GM03348 (cell line): ENCODE measurements around the gene TMEM50A.
A peak's percentile ranks its signal among the peaks of the same experiment; 100 is the strongest.
"Not testable (repeated sequence)": the region's sequence is repeated elsewhere in the genome, so short reads cannot be mapped to it uniquely, and the experiment has no call there.

Experiments used
- DNase-seq: peaks from one replicate; pipeline ENCODE4 v3.0.0; 2012; ENCODE audit warnings: low spot score

Gene TMEM50A

DNA sequence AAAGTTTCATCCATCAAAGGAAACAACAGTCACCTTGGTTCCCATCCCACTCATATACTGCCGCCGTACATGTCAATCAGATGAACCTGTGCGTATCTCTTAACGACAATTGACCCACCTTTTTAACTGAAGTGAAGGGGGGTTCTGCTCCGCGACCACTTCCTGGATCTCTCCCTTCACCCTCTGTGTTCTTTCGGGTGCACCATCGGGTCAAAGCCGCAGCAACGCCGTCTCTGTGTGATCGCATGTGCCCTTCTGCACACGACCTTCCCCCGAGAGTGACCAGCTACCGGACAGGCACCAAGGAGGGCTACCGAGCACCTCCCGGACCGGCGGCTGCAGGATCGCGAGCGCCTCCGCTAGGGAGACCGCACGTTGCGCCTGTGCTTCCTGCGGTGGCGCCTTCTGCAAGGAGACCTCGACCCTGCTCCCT, 1.2 kb upstream of the TMEM50A start:
- DNase-seq, result not testable (repeated sequence)

DNA sequence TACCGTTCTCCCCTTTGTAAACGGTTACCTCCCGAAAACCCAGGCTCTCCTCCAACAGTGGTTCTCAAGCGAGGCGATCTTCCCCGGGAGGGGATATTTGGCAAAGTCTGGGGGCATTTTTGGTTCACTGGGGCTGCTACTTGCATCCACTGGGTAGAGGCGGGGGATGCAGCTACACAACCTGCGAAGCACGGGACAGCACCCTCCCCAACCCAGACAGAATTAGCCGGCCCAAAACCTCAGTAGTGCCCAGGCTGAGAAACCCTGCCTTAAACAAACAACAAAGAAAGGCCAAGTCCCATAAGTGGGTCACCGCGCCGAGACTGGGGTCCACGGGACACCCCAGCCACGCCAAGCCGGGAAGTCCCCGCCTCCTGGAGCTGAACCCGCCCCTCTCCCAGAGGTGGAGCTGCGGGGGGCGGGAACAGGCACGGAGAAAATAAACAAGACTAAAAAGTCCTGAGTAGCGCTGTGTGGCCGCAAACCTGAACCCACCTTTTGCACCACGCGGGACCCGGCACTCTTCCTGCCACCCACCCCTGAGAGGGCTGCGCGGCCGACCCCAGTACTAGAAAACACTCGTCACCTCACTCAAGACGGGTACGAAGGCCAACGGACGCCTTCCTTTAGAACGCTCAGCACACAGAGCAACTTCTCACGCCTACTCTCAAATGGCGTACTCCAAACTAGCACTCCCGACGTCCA, 499 bp upstream of the TMEM50A start:
- not testable (repeated sequence) for DNase-seq

DNA sequence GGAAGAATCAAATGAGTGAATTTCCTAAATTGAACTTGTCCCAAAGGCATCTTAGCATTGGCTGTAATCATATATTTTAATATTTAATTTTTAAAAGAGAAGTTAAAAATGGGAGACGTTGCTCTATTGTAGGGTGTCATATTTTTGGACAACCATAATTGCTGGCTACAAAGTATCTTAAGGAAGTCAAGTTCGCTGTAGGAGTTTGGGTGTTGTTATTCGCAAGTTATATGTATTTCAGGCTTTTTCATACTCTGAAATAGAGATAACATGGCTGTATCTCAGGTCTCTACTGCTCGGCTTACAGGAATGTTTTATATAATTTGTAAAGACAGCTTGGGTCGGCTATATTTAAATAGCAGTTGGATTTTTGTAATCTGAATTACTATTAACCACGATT, 852 bp downstream of the TMEM50A start:
- no peak for DNase-seq

DNA sequence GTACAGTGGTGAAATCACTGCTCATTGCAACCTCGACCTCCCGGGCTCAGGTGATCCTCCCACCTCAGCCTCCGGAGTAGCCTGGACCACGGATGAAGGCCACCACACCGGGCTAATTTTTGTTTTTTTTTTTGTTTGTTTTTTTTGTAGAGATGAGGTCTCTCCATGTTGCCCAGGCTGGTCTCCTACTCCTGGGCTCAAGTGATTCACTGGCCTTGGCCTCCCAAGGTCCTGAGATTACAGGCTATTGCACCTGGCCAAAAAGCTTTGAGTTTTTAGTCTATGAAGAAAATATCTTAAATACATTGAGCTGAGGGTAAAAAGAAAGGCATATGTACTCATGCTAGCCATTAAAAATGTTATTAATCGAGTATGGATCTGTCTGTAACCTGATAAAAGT, 3.6 kb downstream of the TMEM50A start:
- DNase-seq, result no peak

DNA sequence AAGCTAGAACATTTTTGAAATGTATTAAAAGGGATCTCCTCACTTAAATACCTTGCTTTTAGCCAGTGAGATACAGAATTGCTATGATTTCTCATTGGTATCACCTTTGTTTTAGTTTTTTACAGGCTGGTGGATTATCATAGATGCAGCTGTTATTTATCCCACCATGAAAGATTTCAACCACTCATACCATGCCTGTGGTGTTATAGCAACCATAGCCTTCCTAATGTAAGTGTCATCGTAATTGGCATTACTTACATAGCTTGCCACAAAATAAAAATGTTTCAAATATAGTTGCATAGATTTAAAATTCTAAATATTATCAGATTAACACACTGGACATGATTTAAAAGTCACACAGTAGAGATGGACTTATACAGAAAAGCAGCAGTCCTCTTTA, 4.7 kb downstream of the TMEM50A start:
- no peak for DNase-seq

DNA sequence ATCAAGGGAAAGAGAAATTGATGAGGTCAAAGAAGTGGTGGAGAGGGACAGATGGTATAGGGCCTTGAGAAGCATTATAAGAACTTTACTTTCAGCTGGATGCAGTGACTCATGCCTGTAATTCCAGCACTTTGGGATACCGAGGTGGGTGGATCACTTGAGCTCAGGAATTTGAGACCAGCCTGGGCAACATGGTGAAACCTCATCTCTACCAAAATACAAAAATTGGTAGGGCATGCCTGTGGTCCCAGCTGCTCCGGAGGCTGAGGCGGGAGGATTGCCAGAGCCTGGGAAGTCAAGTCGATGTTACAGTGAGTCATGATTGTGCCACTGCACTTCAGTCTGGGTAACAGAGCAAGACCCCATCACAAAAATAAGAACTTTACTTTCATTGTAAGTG, 5.7 kb downstream of the TMEM50A start:
- peak; percentile 34 for DNase-seq

DNA sequence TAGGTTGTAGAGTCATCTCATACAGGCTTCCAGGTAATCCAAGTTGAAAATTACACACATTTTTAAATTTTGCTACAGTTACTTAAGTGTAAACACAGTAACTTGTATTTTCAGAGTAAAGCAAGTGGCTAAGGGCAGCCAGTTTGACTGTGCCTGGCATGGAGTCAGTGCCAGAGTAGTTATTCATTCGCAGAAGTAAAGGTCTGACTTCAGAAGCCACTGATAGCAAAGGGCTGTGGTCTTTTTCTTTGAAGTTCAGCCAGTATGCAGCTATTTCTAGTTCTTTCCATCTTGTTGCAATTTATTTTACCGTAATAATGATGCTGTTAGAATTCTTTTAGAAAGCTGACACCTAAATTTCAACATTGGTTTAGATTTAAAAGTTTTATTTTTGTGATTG, 9.4 kb downstream of the TMEM50A start:
- DNase-seq, result no peak

DNA sequence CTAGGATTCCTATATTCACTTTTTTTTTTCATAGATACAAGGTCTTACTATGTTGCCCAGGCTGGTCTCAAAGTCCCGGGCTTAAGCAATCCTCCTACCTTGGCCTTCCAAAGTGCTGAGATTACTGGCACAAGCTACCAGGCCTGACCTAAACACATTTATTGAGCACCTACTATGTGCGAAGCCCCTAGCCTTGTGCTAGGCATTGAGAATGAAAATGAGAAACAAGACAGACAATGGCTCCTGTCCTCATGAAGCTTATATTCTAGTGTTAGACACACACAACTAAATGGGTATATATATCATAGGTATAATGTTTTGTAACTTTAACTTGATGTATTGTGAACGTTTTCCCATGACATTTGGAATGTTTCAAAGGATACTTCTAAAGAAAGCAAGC, 11.5 kb downstream of the TMEM50A start:
- no peak for DNase-seq

DNA sequence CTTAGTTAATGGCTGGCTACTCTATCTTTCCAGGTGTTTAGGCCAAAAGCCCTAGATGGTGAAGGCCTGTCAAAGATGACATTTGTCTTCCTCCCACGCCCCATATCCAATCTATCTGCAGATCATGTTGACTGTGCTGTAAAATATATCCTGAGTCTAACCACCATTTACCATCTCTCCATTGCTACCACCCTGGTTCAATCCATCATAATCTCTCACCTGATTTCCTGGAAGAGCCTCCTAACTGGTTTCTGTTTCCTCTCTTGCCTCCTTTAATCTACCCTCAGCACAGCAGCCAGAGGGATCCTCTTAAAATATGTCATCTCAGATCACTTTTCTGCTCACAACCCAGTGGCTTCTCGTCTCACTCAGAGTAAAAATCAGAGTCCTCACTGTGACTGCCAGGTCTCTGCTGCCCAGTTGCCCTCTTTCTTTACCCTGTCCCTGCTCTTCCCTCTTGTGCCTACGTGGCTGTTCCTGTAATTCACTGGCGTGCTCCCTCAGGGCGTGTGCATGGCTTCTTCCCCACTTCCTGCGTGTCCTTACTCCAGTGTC, 17.8 kb downstream of the TMEM50A start:
- no peak for DNase-seq

DNA sequence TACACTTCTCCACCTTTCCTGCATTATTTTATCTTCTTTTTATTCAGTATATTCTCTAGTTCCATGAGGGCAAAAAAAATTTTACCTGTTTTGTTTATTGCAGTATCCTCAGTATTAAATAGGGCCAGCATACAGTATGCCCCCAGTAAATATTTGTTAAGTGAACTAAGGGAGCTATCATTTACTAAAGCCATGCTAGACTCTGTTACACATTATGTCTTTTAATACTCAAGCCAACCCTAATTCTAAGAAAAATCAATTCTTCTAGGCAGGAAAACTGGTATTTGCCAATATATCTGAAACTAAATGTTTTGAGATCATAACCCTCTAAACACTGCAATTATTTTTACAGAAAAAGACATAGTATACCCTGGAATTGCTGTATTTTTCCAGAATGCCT, 18.3 kb downstream of the TMEM50A start:
- no peak for DNase-seq

DNA sequence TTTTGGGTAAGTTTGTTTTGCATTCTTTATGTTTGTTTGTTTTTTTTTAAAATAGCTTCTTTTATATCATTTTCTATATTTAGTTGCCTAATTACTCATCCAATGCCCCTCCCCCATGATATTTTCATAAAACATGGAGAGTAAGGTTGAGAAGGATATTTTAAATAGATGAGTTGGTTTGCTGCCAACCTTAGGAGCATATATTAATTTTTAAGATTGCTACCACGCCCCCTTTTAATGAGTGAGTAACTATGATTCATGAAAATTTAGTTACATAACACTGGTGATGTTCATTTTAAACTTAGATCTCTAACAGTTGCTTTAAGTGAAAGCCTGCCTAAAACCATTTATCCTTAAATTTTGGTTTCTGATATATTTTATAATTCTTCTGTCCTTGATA, 18.7 kb downstream of the TMEM50A start:
- DNase-seq, result peak; percentile 28

DNA sequence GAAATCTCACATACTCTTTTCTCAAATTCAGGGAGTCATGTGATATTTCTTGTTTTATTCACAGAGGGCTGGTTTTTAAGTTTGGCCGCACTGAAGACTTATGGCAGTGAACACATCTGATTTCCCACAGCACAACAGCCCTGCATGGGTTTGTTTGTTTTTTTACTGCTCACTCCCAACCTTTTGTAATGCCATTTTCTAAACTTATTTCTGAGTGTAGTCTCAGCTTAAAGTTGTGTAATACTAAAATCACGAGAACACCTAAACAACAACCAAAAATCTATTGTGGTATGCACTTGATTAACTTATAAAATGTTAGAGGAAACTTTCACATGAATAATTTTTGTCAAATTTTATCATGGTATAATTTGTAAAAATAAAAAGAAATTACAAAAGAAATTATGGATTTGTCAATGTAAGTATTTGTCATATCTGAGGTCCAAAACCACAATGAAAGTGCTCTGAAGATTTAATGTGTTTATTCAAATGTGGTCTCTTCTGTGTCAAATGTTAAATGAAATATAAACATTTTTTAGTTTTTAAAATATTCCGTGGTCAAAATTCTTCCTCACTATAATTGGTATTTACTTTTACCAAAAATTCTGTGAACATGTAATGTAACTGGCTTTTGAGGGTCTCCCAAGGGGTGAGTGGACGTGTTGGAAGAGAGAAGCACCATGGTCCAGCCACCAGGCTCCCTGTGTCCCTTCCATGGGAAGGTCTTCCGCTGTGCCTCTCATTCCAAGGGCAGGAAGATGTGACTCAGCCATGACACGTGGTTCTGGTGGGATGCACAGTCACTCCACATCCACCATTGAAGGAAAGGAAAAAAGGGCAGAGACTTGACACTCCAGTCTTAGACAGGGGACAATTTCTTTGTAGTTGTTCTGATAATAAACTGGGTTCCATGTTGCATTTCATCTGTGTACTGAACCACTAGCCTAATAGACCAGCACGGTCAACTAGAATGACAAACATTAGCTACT, 22.8 kb downstream of the TMEM50A start:
- peak; percentile 46 for DNase-seq

DNA sequence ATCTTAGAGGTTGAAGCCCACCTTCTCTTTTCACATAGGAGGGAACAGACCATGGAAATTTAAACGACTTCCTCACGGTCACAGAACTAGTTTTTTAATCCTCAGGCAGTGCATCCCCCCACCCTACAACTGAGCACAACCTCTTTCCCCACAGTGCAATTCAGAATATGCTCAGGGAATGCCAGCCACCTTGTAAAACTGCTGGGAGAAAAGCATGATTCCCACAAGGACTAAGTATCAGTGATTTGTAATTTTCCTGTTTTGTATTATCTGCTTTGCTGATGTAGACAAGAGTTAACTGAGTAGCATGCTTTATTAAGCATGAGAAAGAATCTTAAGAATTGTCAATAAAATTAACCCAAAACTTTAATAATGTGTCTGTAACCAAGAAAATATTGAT, 23.8 kb downstream of the TMEM50A start:
- DNase-seq, result no peak

DNA sequence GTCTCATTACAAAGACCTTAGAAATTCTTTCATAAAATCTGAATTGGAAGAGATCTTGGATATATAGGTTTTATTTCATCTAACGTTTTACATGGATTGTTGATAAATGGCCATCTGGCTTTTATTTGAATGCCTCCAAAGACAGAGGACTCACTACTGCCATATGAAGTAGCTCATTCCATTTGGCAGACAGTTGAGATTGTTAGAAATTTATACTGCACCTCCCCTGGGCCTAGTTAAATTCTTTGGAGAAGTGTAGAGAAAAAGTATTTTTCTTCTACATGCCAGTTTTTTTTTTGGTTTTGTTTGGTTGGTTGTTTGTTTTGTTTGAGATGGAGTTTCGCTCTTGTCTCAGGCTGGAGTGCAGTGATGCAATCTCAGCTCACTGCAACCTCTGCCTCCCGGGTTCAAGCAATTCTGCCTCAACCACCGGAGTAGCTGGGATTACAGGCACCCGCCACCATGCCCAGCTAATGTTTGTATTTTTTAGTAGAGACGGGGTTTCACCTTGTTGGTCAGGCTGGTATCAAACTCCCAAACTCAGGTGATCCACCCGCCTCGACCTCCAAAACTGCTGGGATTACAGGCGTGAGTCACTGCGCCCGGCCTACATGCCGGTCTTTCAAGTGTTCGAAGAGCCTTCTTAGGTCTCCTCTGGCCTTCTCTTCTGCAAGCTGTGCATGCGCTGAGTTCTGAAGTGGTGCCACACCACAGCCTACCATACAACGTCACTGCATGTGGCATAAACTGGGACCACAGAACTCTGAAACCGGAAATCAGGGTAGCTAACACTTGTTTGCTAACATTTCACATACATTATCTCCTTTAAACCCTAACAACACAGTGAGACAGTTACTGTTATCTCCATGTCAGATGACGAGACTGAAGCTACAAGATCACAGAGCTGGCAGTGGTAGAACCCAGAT, 24.8 kb downstream of the TMEM50A start:
- not testable (repeated sequence) for DNase-seq

DNA sequence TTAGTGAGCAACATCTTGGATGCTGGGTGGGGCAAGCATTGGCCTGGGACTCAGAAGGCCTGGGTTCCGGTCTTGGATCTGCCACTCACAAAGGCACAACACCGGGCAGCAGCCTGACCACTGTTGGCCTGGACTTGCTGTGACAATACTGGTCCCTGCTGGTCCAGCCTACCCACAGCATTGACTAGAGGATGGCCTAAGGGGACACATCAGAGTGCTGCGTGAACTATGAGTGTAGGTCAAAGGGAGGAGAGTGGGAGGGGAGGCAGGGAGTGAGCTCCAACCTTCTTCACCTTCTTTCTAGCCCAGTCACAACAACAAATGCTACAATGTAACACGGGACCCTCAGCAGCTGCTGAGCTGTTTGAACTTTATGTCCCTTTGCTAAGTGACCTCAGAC, 31.1 kb downstream of the TMEM50A start:
- DNase-seq, result no peak

DNA sequence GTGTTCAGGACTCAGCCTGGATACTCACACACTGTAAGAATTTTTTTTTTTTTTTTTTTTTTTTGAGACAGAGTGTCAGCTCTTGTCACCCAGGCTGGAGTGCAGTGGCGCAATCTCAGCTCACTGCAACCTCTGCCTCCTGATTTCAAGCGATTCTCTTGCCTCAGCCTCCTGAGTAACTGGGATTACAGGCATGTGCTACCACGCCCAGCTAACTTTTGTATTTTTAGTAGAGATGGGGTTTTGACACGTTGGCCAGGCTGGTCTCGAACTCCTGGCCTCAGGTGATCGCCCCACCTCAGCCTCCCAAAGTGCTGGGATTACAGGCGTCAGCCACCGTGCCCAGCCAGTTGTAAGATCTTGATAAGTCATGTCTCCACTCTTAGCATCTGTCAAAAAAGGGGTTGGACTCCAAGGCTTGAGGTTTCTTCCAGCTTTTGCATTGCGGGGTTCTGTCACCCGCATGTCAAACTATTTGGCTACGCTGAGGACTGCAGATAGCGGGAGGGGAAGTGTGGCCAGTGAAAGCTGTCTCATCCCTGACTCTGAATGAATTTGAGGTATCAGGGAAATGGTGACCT, 31.6 kb downstream of the TMEM50A start:
- not testable (repeated sequence) for DNase-seq

DNA sequence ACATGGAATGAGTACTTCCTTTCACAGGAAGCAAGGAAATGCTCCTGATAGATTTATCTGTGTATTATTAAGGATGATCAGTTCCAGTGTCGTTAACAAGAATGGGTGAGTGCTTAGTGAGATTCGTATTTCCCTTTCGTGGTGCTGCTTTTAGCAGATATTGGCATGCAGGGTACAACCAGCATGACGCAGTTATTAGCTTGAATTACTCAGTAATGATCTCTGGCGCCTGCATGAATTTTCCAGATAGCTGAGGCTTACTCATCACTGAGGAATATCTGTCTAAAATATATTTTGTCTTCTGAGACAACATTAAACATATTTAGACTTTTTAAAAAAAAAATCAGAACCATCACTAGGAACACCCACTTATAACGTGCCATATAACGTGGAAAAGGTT, 33.6 kb downstream of the TMEM50A start:
- peak; percentile 60 for DNase-seq

DNA sequence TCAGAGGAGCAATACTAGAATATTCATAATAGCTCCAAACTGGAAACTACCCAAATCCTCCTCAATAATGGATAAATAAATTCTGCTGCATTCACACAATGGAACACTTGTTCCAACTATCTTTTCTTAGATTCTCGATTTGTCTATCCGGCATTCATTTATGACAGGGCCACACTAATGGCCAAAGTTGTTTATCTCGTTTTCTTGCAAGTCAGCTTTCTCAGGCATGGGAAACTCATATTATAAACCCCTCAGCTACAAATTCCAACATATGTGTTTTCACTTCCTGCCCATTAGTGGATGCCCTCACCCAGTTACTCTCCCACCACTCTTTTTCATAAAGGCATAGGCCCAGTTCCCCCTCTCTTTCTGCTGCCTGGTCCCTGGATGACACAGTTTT, 40.2 kb downstream of the TMEM50A start:
- not testable (repeated sequence) for DNase-seq

DNA sequence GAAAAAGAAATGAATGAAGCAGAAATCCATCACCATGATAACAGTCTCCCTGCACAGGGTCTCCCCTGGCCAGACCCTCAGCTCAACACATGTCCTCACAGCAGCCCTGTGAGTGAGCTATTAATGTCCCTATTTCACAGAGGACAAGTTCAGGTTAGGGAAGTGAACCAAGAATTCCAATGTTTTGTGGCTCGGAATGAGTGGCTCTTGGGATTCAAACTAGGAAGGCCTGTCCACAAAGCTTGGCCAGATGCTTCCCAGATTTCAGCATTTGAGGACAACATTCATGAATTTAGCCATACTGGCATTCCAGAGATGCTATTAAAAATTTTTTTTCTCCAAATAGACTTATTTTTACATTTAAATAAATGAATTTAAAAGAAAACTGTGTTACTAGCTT, 44.4 kb downstream of the TMEM50A start:
- DNase-seq, result not testable (repeated sequence)

DNA sequence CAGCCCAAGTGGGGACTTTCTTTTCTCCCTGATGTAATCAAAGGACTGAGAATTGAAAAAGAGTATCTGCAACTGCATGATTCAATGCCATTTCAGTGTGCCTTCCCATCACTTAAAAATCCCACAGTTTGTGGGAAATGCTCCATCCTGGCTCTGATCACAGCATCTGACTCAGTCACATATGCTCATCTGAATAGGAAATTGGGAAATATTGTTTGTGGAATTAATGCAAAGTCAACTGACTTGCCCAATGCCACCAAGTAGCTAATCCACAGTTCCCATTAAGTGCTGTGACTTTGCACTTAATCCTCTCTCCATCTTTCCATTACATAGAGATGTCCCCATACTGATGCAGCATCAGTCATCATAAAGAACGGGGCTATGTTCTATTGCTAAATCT, 45.0 kb downstream of the TMEM50A start:
- DNase-seq, result peak; percentile 63

DNA sequence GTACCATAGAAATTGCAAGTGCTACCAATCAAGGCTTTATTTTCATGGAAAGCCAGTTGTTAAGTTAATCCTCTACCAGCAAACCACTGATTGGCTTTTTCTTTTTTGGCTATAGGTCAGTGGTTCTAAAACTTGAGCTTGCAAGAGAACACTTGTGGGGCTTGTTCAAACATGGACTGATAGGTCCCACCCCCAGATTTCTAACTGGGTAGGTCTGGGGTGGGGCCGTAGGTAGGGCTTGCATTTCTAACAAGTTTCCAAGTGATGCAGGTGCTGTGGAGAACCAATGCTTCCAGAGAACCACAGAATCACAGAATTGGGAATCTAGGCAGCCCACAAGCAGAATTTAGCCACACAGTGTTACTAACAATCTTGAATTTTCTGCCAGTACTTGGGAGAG, 45.7 kb downstream of the TMEM50A start:
- not testable (repeated sequence) for DNase-seq
